BJ (cell line): ENCODE data around the gene MINAR1. TPM values are rescaled to one million over a fixed set of nuclear protein-coding genes. Genes with fewer than 3 reads are reported as not detected.

Source experiments
- CTCF ChIA-PET: fragments of 350-600 bp; formaldehyde crosslinking; extraction: SDS; loops from one replicate; lab custom pipeline; 2021; ENCODE audit warnings: antibody characterized with exemption, inconsistent platforms; lab: Yijun Ruan, JAX
- POLR2A ChIA-PET: fragments of 300-600 bp; sonication (Branson Sonifier 250); formaldehyde crosslinking; extraction: SDS; loops from one replicate; lab custom pipeline; 2021; ENCODE audit warnings: antibody characterized with exemption; lab: Charles Lee
- DNase-seq: peaks from one replicate; pipeline ENCODE4 v3.0.0-alpha.2; 2011; ENCODE audit warnings: low read depth
- H3K27me3 ChIP-seq: 2 replicates; pipeline ENCODE4 v1.6.0; 2011; ENCODE audit warnings: low read length; ENCODE audit not compliant: control insufficient read depth, insufficient read depth
- H3K36me3 ChIP-seq: 2 replicates; pipeline ENCODE4 v1.5.1; 2011; ENCODE audit warnings: low read length; ENCODE audit not compliant: control insufficient read depth, insufficient read depth
- H3K4me3 ChIP-seq: 2 replicates; pipeline ENCODE4 v1.5.1; 2011; ENCODE audit warnings: low read depth, mild to moderate bottlenecking, control low read depth, low read length
- polyA plus RNA-seq: library from polyadenylated mRNA; depleted of rRNA; stranded (reverse); fragments of >200 nt; gene quantifications from 2 replicates; pipeline ENCODE4 v1.2.3, GENCODE V29; 2011
- TF ChIP-seq, protein P1 (sequence below): IDR thresholded peaks from 2 replicates; pipeline ENCODE4 v1.5.1; 2011; ENCODE audit warnings: low read depth, mild to moderate bottlenecking, control low read depth, inconsistent platforms, low read length, moderate library complexity; ENCODE audit not compliant: insufficient read depth

MINAR1 gene
- polyA plus RNA-seq, 1 experiment: 0.37 TPM

DNA sequence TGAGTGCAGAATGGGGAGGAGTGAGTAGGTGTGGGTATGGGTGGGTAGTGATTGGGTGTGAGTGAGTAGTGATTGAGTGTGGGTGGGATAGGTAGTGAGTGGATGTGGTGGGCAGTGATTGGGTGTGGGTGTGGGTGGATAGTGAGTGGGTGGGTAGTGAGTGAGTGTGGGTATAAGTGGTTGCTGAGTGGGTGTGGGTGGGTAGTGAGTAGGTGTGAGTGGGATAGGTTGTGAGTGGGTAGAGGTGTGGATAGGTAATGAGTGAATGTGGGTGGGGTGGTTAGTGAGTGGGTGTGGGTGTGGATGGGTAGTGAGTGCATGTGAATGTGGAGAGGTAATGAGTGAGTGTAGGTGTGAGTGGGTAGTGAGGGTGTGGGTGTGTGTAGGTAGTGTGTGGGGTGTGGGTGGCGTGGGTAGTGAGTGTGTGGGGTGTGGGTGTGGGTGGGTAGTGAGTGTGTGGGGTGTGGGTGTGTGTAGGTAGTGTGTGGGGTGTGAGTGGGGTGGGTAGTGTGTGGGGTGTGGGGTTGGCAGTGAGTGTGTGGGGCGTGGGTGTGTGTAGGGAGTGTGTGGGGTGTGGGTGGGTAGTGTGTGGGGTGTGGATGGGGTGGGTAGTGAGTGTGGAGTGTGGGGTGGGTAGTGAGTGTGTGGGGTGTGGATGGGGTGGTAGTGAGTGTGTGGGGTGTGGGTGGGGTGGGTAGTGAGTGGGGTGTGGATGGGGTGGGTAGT lies 5.3 kb downstream of the MINAR1 start:
- no peak for DNase-seq
- no peaks in the 10 kb centered on the region for H3K36me3 ChIP-seq
- ChIA-PET POLR2A (no interaction called here), CTCF (no interaction called here)
- no peak overlapping the region for H3K4me3 ChIP-seq
- TF ChIP-seq, protein P1, sequence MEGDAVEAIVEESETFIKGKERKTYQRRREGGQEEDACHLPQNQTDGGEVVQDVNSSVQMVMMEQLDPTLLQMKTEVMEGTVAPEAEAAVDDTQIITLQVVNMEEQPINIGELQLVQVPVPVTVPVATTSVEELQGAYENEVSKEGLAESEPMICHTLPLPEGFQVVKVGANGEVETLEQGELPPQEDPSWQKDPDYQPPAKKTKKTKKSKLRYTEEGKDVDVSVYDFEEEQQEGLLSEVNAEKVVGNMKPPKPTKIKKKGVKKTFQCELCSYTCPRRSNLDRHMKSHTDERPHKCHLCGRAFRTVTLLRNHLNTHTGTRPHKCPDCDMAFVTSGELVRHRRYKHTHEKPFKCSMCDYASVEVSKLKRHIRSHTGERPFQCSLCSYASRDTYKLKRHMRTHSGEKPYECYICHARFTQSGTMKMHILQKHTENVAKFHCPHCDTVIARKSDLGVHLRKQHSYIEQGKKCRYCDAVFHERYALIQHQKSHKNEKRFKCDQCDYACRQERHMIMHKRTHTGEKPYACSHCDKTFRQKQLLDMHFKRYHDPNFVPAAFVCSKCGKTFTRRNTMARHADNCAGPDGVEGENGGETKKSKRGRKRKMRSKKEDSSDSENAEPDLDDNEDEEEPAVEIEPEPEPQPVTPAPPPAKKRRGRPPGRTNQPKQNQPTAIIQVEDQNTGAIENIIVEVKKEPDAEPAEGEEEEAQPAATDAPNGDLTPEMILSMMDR: no peak
- peaks cover 9% of the 10 kb centered on the region for H3K27me3 ChIP-seq

DNA sequence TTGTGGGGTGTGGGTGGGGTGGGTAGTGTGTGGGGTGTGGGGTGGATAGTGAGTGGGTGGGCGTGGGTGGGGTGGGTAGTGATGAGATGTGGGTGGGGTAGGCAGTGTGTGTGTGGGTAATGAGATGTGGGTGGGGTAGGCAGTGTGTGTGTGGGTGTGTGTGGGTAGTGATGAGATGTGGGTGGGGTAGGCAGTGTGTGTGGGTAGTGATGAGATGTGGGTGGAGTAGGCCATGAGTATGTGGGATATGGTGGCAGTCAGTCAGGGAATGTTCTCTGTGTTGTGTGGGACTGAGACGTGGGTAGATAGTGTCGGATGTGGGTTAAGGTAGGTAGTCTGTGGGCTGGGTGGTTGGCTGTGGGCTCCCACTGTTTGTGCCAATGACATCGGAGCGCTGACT lies 7.1 kb downstream of the MINAR1 start:
- no peaks in the 10 kb centered on the region; the same call in 1 of the 2 replicates for H3K27me3 ChIP-seq
- ChIA-PET POLR2A (no interaction called here), CTCF (no interaction called here)
- TF ChIP-seq, protein P1: no peak
- no peak overlapping the region for H3K4me3 ChIP-seq
- no peak for DNase-seq
- H3K36me3 ChIP-seq: no peaks in the 10 kb centered on the region

DNA sequence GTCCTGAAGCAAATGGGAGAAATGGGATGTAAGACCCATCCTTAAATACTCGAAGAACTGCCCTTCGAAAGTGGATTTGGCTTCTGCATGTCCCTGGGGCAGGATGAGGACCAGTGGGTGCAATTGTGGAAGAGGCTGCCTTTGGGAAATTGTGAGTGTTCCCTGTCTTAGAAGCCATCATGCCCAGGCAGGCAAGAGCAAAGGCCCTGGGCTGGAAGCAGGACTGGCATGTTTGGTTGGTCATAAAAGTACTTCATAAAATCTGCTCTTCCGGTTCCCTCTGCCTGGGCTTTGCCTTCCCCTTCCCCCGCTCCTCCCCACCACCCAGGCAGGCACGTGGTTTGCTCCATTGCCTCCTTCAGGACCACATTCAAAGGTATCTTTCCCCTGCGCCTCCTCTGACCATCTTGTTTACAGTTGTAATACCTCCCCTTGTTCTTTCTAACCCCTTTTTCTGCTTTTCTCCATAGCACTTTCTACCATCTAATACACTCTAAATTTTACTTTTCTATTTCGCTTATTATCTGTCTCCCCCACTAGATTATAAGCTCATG lies 8.3 kb downstream of the MINAR1 start:
- Histone ChIP-seq H3K4me3 (no peak overlapping the region), H3K36me3 (no peaks in the 10 kb centered on the region), H3K27me3 (no peaks in the 10 kb centered on the region)
- ChIA-PET CTCF (no interaction called here), POLR2A (no interaction called here)
- no peak for DNase-seq
- TF ChIP-seq, protein P1: no peak

DNA sequence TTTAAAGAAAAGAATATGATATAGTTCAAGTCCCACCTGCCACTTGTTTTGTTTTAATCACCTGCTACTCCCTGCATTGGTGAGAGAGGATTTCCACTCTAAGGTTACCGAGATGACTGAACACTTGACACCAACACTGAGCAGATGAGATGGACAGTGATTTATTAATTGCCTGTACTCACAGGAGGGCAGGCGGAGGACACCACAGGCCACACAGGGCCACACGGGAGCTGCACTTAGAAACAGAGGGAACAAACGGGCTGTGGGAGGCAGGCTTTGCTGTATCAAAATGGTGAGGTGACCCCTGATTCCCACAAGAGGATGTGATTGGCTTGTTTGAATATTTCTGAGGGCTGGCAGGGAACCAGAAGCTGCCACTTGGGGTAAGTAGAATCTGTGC lies 10.8 kb downstream of the MINAR1 start:
- H3K36me3 ChIP-seq: no peaks in the 10 kb centered on the region
- H3K4me3 ChIP-seq: no peak overlapping the region
- POLR2A ChIA-PET: no interaction called here
- TF ChIP-seq, protein P1: no peak
- no peak for DNase-seq
- CTCF ChIA-PET: no interaction called here
- no peaks in the 10 kb centered on the region for H3K27me3 ChIP-seq

DNA sequence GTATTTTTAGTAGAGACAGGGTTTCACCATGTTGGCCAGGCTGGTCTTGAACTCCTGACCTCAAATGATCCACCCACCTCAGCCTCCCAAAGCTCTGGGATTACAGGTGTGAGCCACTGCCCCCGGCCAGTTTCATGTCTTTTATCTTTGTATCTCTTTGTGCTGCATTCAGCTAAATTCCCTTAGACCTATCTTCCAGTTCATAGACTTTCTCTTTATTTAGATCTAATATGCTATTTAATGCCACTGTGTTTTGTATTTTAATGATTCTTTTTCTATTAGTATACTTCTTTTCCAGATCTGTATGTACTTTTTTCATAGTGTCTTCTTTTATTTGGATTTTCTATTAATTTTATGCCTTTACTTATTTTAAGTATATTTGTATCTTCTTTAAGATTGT lies 14.9 kb downstream of the MINAR1 start:
- Histone ChIP-seq H3K36me3 (no peaks in the 10 kb centered on the region), H3K4me3 (no peak overlapping the region), H3K27me3 (no peaks in the 10 kb centered on the region; the same call in 1 of the 2 replicates)
- no peak for DNase-seq
- TF ChIP-seq, protein P1: no peak
- ChIA-PET CTCF (no interaction called here), POLR2A (no interaction called here)
